Body of pancreas (tissue), 4 donors: ENCODE results near the gene CD33. TPM values are rescaled to one million over a fixed set of nuclear protein-coding genes. Genes with fewer than 3 reads are reported as not detected.
"Not testable (repeated sequence)": the region's sequence is repeated elsewhere in the genome, so short reads cannot be mapped to it uniquely, and the experiment has no call there.

Experiments used
- ATAC-seq: fragments of 150-250 bp; one replicate; pipeline ENCODE4 v1.9.1; 2016
- DNase-seq, 4 donors: peaks; one replicate each; pipeline ENCODE4 v3.0.0-alpha.2; 2019
- H3K27ac ChIP-seq, 4 donors: fragments of 200-600 bp; sonication (generic); 1 replicate in 3 of 4; 2 replicates in 1 of 4; pipeline versions ENCODE4 v1.5.1 to v1.6.1; 2016 to 2019; ENCODE audit warnings: mild to moderate bottlenecking in 1 of 4, mixed read lengths in 1 of 4, moderate library complexity in 1 of 4
- H3K27me3 ChIP-seq, 2 donors: fragments of 200-600 bp; sonication (generic); one replicate each; pipeline ENCODE4 v1.6.0; 2016; ENCODE audit warnings: mild to moderate bottlenecking in 1 of 2
- H3K36me3 ChIP-seq, 2 donors: fragments of 200-600 bp; sonication (generic); replicated peaks in 1 of 2; 2 replicates each; pipeline ENCODE4 v1.5.1; 2016; ENCODE audit warnings: low read depth in 2 of 2; ENCODE audit not compliant: insufficient read depth in 1 of 2
- H3K4me1 ChIP-seq: fragments of 200-600 bp; sonication (generic); one replicate; pipeline ENCODE4 v1.6.0; 2016
- H3K4me3 ChIP-seq, 2 donors: fragments of 200-600 bp; sonication (generic); 1 replicate in 1 of 2; 2 replicates in 1 of 2; pipeline ENCODE4 v1.5.1; 2016 to 2019
- H3K9me3 ChIP-seq, 3 donors: fragments of 200-600 bp; sonication (generic); 1 replicate in 2 of 3; 2 replicates in 1 of 3; pipeline ENCODE4 v1.5.1; 2016
- CTCF ChIP-seq, 7 experiments: fragments of 450-650 bp in 4 of 7; fragments of 200-600 bp in 3 of 7; sonication (generic) in 3 of 7; IDR thresholded peaks; one replicate each; pipeline ENCODE4 v1.5.1; 2016 to 2019; ENCODE audit warnings: antibody characterized with exemption in 7 of 7
- POLR2A ChIP-seq, 3 donors: fragments of 450-650 bp; IDR thresholded peaks; one replicate each; pipeline ENCODE4 v1.6.1; 2016; ENCODE audit warnings: antibody characterized with exemption in 3 of 3, mild to moderate bottlenecking in 2 of 3
- whole genome bisulfite sequencing, 2 donors: methylation state at CpG; one replicate each; pipeline ENCODE4 v1.1.5; 2017; 5-methylcytosine and 5-hydroxymethylcytosine counted together
- intact Hi-C: fragments of 100-400 bp; cut with DNase I; formaldehyde crosslinking; loops from one replicate; pipeline ENCODE4 v1.15.1; 2023
- total RNA-seq, 2 donors: library from RNA; depleted of rRNA; stranded (reverse); fragments of >200 nt; gene quantifications; one replicate each; pipeline ENCODE4 v1.1.0, GENCODE V29; 2016

CD33 gene
- total RNA-seq, 2 donors from 2014 or later, result 1.3 TPM

- Histone ChIP-seq H3K4me1 (no peaks in the 10 kb centered on the region), H3K27me3 (no peaks in the 10 kb centered on the region), H3K9me3 (no peaks in the 10 kb centered on the region), H3K27ac (no peak overlapping the region), H3K4me3 (no peak overlapping the region), H3K36me3 (no peaks in the 10 kb centered on the region)
- intact Hi-C loops, result no loop called here
- DNase-seq, result no peak
- ATAC-seq, result no peak
- TF ChIP-seq POLR2A (IDR thresholded peaks at IDR 0.05) (no peak), CTCF (IDR thresholded peaks at IDR 0.05) (no peak)
- 46 to 64% methylated on average over 3 of the region's 3 CpGs for WGBS, 2 donors
These were observed 21.0 kb upstream of the CD33 start for GRCh38 chr19:51203916-51204315.

GRCh38 chr19:51204321-51204720, 20.6 kb upstream of the CD33 start:
- DNase-seq, result no peak
- intact Hi-C loops, result no loop called here
- H3K4me3 ChIP-seq, result no peak overlapping the region
- H3K27me3 ChIP-seq, result no peaks in the 10 kb centered on the region
- H3K4me1 ChIP-seq, result no peaks in the 10 kb centered on the region
- no peaks in the 10 kb centered on the region for H3K36me3 ChIP-seq
- no peak overlapping the region for H3K27ac ChIP-seq
- ATAC-seq, result no peak
- WGBS, 2 donors, result 61 to 71% methylated on average over 6 of the region's 6 CpGs
- TF ChIP-seq POLR2A (IDR thresholded peaks at IDR 0.05), result no peak
- no peak for TF ChIP-seq CTCF (IDR thresholded peaks at IDR 0.05)
- H3K9me3 ChIP-seq, result no peaks in the 10 kb centered on the region

- DNase-seq (no peak), ATAC-seq (no peak)
- H3K36me3 ChIP-seq, result no peaks in the 10 kb centered on the region
- no peak overlapping the region for H3K4me3 ChIP-seq
- no peak overlapping the region for H3K27ac ChIP-seq
- H3K27me3 ChIP-seq, result no peaks in the 10 kb centered on the region
- no peaks in the 10 kb centered on the region for H3K9me3 ChIP-seq
- TF ChIP-seq POLR2A (IDR thresholded peaks at IDR 0.05) (no peak), CTCF (IDR thresholded peaks at IDR 0.05) (no peak)
- WGBS, 2 donors, result 26 to 50% methylated on average over 2 of the region's 2 CpGs
- no peaks in the 10 kb centered on the region for H3K4me1 ChIP-seq
- intact Hi-C loops, result no loop called here
These were observed 17.1 kb upstream of the CD33 start for GRCh38 chr19:51207747-51208146.

GRCh38 chr19:51210191-51210784, 14.6 kb upstream of the CD33 start:
- TF ChIP-seq POLR2A (IDR thresholded peaks at IDR 0.05) (no peak), CTCF (IDR thresholded peaks at IDR 0.05) (no peak)
- DNase-seq (no peak), ATAC-seq (no peak)
- H3K27me3 ChIP-seq, result no peaks in the 10 kb centered on the region
- no peaks in the 10 kb centered on the region for H3K9me3 ChIP-seq
- no peaks in the 10 kb centered on the region for H3K4me1 ChIP-seq
- no peak overlapping the region for H3K4me3 ChIP-seq
- 76 to 81% methylated on average over 6 of the region's 6 CpGs for WGBS, 2 donors
- no peak overlapping the region for H3K27ac ChIP-seq
- no peaks in the 10 kb centered on the region for H3K36me3 ChIP-seq
- intact Hi-C loops, result no loop called here

- H3K36me3 ChIP-seq, H3K4me3 ChIP-seq, H3K27ac ChIP-seq, H3K4me1 ChIP-seq, H3K27me3 ChIP-seq, intact Hi-C loops, ATAC-seq, H3K9me3 ChIP-seq: not testable (repeated sequence)
- DNase-seq, result peak in 2 of 4 donors; percentile 10 to 44
- 42 to 70% methylated on average over 2 to 13 of the region's 13 CpGs for WGBS, 2 donors
These were observed 14.0 kb upstream of the CD33 start for GRCh38 chr19:51210874-51211361.
